ENCODE measurements around the gene ULBP1. TPM values are rescaled to one million over a fixed set of nuclear protein-coding genes. Genes with fewer than 3 reads are reported as not detected.
"Not testable (repeated sequence)": the region's sequence is repeated elsewhere in the genome, so short reads cannot be mapped to it uniquely, and the experiment has no call there.

ULBP1 gene
- total RNA-seq, 1 donor from 2014 or later: 0.17 TPM

- intact Hi-C loops (cut with micrococcal nuclease); ATAC-seq; DNase-seq: not testable (repeated sequence)
Measured at GRCh38 chr6:149991472-149991795, 27.7 kb downstream of the ULBP1 start.

GRCh38 chr6:149991838-149992237, 28.1 kb downstream of the ULBP1 start:
- DNase-seq (no peak), ATAC-seq (no peak)
- intact Hi-C loops (cut with micrococcal nuclease): no loop called here

- intact Hi-C loops (cut with micrococcal nuclease): no loop called here
- no peak for ATAC-seq
- no peak for DNase-seq
Measured at GRCh38 chr6:149995235-149995750, 31.6 kb downstream of the ULBP1 start.

- intact Hi-C loops (cut with micrococcal nuclease): no loop called here
- no peak for DNase-seq
- no peak for ATAC-seq
Measured at GRCh38 chr6:149995971-149996370, 32.2 kb downstream of the ULBP1 start.

- DNase-seq (no peak), ATAC-seq (no peak)
Measured at GRCh38 chr6:149999636-150000035, 35.9 kb downstream of the ULBP1 start.

GRCh38 chr6:150001295-150002008, 37.7 kb downstream of the ULBP1 start:
- DNase-seq (no peak), ATAC-seq (no peak)
- intact Hi-C loops (cut with micrococcal nuclease): loop anchor here (5.0 kb wide), 1 partner anchor 64 kb away; no protein-coding TSS in a partner anchor

More at GRCh38 chr6:149999636-150000035, 35.9 kb downstream of the ULBP1 start:
- intact Hi-C loops (cut with micrococcal nuclease): loop anchor here (5.0 kb wide), 1 partner anchor 62 kb away; no protein-coding TSS in a partner anchor

GRCh38 chr6:150002710-150003109, 39.0 kb downstream of the ULBP1 start:
- intact Hi-C loops (cut with micrococcal nuclease): loop anchor here (5.0 kb wide), 1 partner anchor 65 kb away; no protein-coding TSS in a partner anchor
- ATAC-seq (no peak), DNase-seq (no peak)

- not testable (repeated sequence) for DNase-seq, ATAC-seq
- intact Hi-C loops (cut with micrococcal nuclease): loop anchor here (5.0 kb wide), 1 partner anchor 66 kb away; no protein-coding TSS in a partner anchor
Measured at GRCh38 chr6:150003599-150003998, 39.9 kb downstream of the ULBP1 start.

GRCh38 chr6:150004101-150004782, 40.5 kb downstream of the ULBP1 start:
- intact Hi-C loops (cut with micrococcal nuclease): loop anchor here (5.0 kb wide), 1 partner anchor 67 kb away; no protein-coding TSS in a partner anchor
- no peak for ATAC-seq
- no peak for DNase-seq

- intact Hi-C loops (cut with micrococcal nuclease): loop anchor here (5.0 kb wide), 1 partner anchor 68 kb away; no protein-coding TSS in a partner anchor
- peak; percentile 99 for ATAC-seq
Measured at GRCh38 chr6:150004783-150005717, 41.3 kb downstream of the ULBP1 start.

GRCh38 chr6:150005761-150006651, 42.3 kb downstream of the ULBP1 start:
- intact Hi-C loops (cut with micrococcal nuclease): no loop called here
- ATAC-seq (no peak), DNase-seq (no peak)

More at GRCh38 chr6:150004783-150005717, 41.3 kb downstream of the ULBP1 start:
- DNase-seq: peak; percentile 96

GRCh38 chr6:150006961-150007464, 43.3 kb downstream of the ULBP1 start:
- ATAC-seq: no peak
- DNase-seq: no peak
- intact Hi-C loops (cut with micrococcal nuclease): no loop called here

GRCh38 chr6:150008588-150008987, 44.8 kb downstream of the ULBP1 start:
- ATAC-seq (no peak), DNase-seq (no peak)
- intact Hi-C loops (cut with micrococcal nuclease): no loop called here

- DNase-seq; intact Hi-C loops (cut with micrococcal nuclease); ATAC-seq: not testable (repeated sequence)
Measured at GRCh38 chr6:150012846-150013784, 49.4 kb downstream of the ULBP1 start.

GRCh38 chr6:150013785-150014622, 50.3 kb downstream of the ULBP1 start:
- ATAC-seq; intact Hi-C loops (cut with micrococcal nuclease): not testable (repeated sequence)

More at GRCh38 chr6:150013785-150014622, 50.3 kb downstream of the ULBP1 start:
- not testable (repeated sequence) for DNase-seq

Measured in left ventricle myocardium superior (tissue), 1 donor.